ENCODE data around the gene ERO1A. TPM values are rescaled to one million over a fixed set of nuclear protein-coding genes. Genes with fewer than 3 reads are reported as not detected.

ERO1A gene
- total and polyA plus RNA-seq, 2 experiments from 2014 or later, result 41.6 to 91.1 TPM

- WGBS (ENCODE audit: low lambda C conversion rate, missing lambda C conversion rate), result 100% methylated on average over 1 of the region's 1 CpG
Measured at GRCh38 chr14:52602131-52602530, 93.2 kb downstream of the ERO1A start.

GRCh38 chr14:52599974-52600373, 95.4 kb downstream of the ERO1A start:
- no peak for TF ChIP-seq EZH2 (IDR thresholded peaks at IDR 0.05; ENCODE audit: borderline replicate concordance)
- TF ChIP-seq CTCF (IDR thresholded peaks at IDR 0.05; ENCODE audit: poor library complexity), result no peak
- TF ChIP-seq EZH2phosphoT487 (IDR thresholded peaks at IDR 0.05; ENCODE audit: low read depth, severe bottlenecking, unreplicated experiment), result no peak
- peaks cover 3% of the 10 kb centered on the region for H3K9me3 ChIP-seq (ENCODE audit: low read depth)
- H3K4me1 ChIP-seq (ENCODE audit: insufficient read depth), result no peaks in the 10 kb centered on the region
- no peaks in the 10 kb centered on the region for H4K20me1 ChIP-seq (ENCODE audit: insufficient read depth, poor library complexity, severe bottlenecking)
- no peaks in the 10 kb centered on the region for H3K9me2 ChIP-seq (replicated peaks; ENCODE audit: insufficient read depth)
- H3K79me2 ChIP-seq, result no peaks in the 10 kb centered on the region
- H3K4me2 ChIP-seq, result no peak overlapping the region
- H3K36me3 ChIP-seq (replicated peaks; ENCODE audit: insufficient read depth, low read depth), result no peaks in the 10 kb centered on the region
- WGBS (ENCODE audit: low lambda C conversion rate, missing lambda C conversion rate), result 98% methylated on average over 3 of the region's 3 CpGs
- no peak overlapping the region for H3K27ac ChIP-seq
- no peak overlapping the region for H3K4me3 ChIP-seq
- no peak for DNase-seq (ENCODE audit: low spot score)
- H2AFZ ChIP-seq, result no peak overlapping the region
- H3K27me3 ChIP-seq, result no peaks in the 10 kb centered on the region

More at GRCh38 chr14:52602131-52602530, 93.2 kb downstream of the ERO1A start:
- no peak overlapping the region for H3K4me3 ChIP-seq
- H3K27ac ChIP-seq, result no peak overlapping the region
- H3K27me3 ChIP-seq, result no peaks in the 10 kb centered on the region
- no peak overlapping the region for H3K4me2 ChIP-seq
- no peak overlapping the region for H2AFZ ChIP-seq
- no peaks in the 10 kb centered on the region for H3K9me2 ChIP-seq (replicated peaks; ENCODE audit: insufficient read depth)
- TF ChIP-seq CTCF (IDR thresholded peaks at IDR 0.05; ENCODE audit: poor library complexity) (no peak), EZH2phosphoT487 (IDR thresholded peaks at IDR 0.05; ENCODE audit: low read depth, severe bottlenecking, unreplicated experiment) (no peak), EZH2 (IDR thresholded peaks at IDR 0.05; ENCODE audit: borderline replicate concordance) (no peak)
- no peak for DNase-seq (ENCODE audit: low spot score)
- peaks cover 12% of the 10 kb centered on the region for H3K9me3 ChIP-seq (ENCODE audit: low read depth)
- no peaks in the 10 kb centered on the region for H3K36me3 ChIP-seq (replicated peaks; ENCODE audit: insufficient read depth, low read depth)
- no peaks in the 10 kb centered on the region for H3K4me1 ChIP-seq (ENCODE audit: insufficient read depth)
- no peaks in the 10 kb centered on the region for H4K20me1 ChIP-seq (ENCODE audit: insufficient read depth, poor library complexity, severe bottlenecking)
- H3K79me2 ChIP-seq, result no peaks in the 10 kb centered on the region

DNA sequence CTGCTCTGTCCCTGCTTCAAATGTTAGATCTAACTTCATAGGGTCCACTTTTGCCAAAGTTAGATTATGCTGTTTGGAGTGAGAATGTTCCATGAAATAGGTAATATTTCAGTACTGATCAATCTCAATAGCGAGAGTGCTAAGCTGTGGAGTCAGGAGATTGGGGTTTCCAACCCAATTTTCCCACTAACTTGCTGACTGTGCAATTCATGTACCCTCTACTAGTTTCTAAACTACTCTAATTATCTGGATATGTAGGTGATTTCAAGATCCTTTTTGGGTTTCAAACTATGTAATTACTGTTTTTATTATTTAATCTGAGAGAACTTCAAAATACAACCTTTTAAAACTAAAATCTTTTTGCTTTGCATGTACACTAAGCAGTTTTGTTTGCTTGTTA, 96.8 kb downstream of the ERO1A start:
- H3K27ac ChIP-seq, result no peak overlapping the region
- H4K20me1 ChIP-seq (ENCODE audit: insufficient read depth, poor library complexity, severe bottlenecking), result no peaks in the 10 kb centered on the region
- WGBS (ENCODE audit: low lambda C conversion rate, missing lambda C conversion rate), result 93% methylated on average over 1 of the region's 1 CpG
- H3K9me3 ChIP-seq (ENCODE audit: low read depth), result no peaks in the 10 kb centered on the region
- no peak overlapping the region for H2AFZ ChIP-seq
- DNase-seq (ENCODE audit: low spot score), result no peak
- no peak overlapping the region for H3K4me2 ChIP-seq
- no peaks in the 10 kb centered on the region for H3K27me3 ChIP-seq
- H3K36me3 ChIP-seq (replicated peaks; ENCODE audit: insufficient read depth, low read depth), result no peaks in the 10 kb centered on the region
- H3K9me2 ChIP-seq (replicated peaks; ENCODE audit: insufficient read depth), result no peaks in the 10 kb centered on the region
- H3K79me2 ChIP-seq, result no peaks in the 10 kb centered on the region
- no peaks in the 10 kb centered on the region for H3K4me1 ChIP-seq (ENCODE audit: insufficient read depth)
- no peak overlapping the region for H3K4me3 ChIP-seq
- TF ChIP-seq EZH2phosphoT487 (IDR thresholded peaks at IDR 0.05; ENCODE audit: low read depth, severe bottlenecking, unreplicated experiment) (no peak), EZH2 (IDR thresholded peaks at IDR 0.05; ENCODE audit: borderline replicate concordance) (no peak), CTCF (IDR thresholded peaks at IDR 0.05; ENCODE audit: poor library complexity) (no peak)

GRCh38 chr14:52596861-52597260, 98.5 kb downstream of the ERO1A start:
- DNase-seq (ENCODE audit: low spot score), result no peak
- no peaks in the 10 kb centered on the region for H3K9me2 ChIP-seq (replicated peaks; ENCODE audit: insufficient read depth)
- no peaks in the 10 kb centered on the region for H3K36me3 ChIP-seq (replicated peaks; ENCODE audit: insufficient read depth, low read depth)
- H4K20me1 ChIP-seq (ENCODE audit: insufficient read depth, poor library complexity, severe bottlenecking), result no peaks in the 10 kb centered on the region
- H3K4me1 ChIP-seq (ENCODE audit: insufficient read depth), result no peaks in the 10 kb centered on the region
- H3K4me3 ChIP-seq, result no peak overlapping the region
- no peaks in the 10 kb centered on the region for H3K27me3 ChIP-seq
- WGBS (ENCODE audit: low lambda C conversion rate, missing lambda C conversion rate), result 94% methylated on average over 5 of the region's 5 CpGs
- no peak overlapping the region for H2AFZ ChIP-seq
- H3K79me2 ChIP-seq, result no peaks in the 10 kb centered on the region
- H3K27ac ChIP-seq, result no peak overlapping the region
- H3K9me3 ChIP-seq (ENCODE audit: low read depth), result no peaks in the 10 kb centered on the region
- no peak overlapping the region for H3K4me2 ChIP-seq
- TF ChIP-seq CTCF (IDR thresholded peaks at IDR 0.05; ENCODE audit: poor library complexity) (no peak), EZH2phosphoT487 (IDR thresholded peaks at IDR 0.05; ENCODE audit: low read depth, severe bottlenecking, unreplicated experiment) (no peak), EZH2 (IDR thresholded peaks at IDR 0.05; ENCODE audit: borderline replicate concordance) (no peak)

All from hepatocyte (in vitro differentiated cells).